CD4-positive, alpha-beta T cell treated with Interferon gamma for 1 hour (primary cell): ENCODE results near the gene RFX4.

ENCODE experiments used
- DNase-seq: peaks from one replicate; pipeline ENCODE4 v3.0.0-alpha.2; 2020

The RFX4 gene

GRCh38 chr12:106582641-106583230, at the start of gene RFX4:
Gene RFX4 (plus strand): TSS chr12:106583004. CDS start chr12:106583321, 317 bp downstream.
- no peak for DNase-seq

GRCh38 chr12:106541201-106541600, 41.6 kb upstream of the RFX4 start:
- no peak for DNase-seq

- no peak for DNase-seq
Observed at GRCh38 chr12:106551410-106551809, 31.4 kb upstream of the RFX4 start.

- no peak for DNase-seq
Observed at GRCh38 chr12:106552228-106552627, 30.6 kb upstream of the RFX4 start.

- no peak for DNase-seq
Observed at GRCh38 chr12:106564678-106565329, 18.0 kb upstream of the RFX4 start.

GRCh38 chr12:106566771-106567170, 16.0 kb upstream of the RFX4 start:
- no peak for DNase-seq

GRCh38 chr12:106573239-106573638, 9.6 kb upstream of the RFX4 start:
- no peak for DNase-seq

- no peak for DNase-seq
Observed at GRCh38 chr12:106576848-106577247, 6.0 kb upstream of the RFX4 start.

- no peak for DNase-seq
Observed at GRCh38 chr12:106580671-106581508, 1.9 kb upstream of the RFX4 start.

- DNase-seq, result no peak
Observed at GRCh38 chr12:106581543-106582248, 1.1 kb upstream of the RFX4 start.

GRCh38 chr12:106582249-106582591, 584 bp upstream of the RFX4 start:
- no peak for DNase-seq

- DNase-seq, result no peak
Observed at GRCh38 chr12:106583242-106584103, 669 bp downstream of the RFX4 start.

GRCh38 chr12:106584104-106585064, 1.6 kb downstream of the RFX4 start:
- DNase-seq, result no peak

GRCh38 chr12:106585105-106585520, 2.3 kb downstream of the RFX4 start:
- no peak for DNase-seq

GRCh38 chr12:106585521-106586277, 2.9 kb downstream of the RFX4 start:
- no peak for DNase-seq

- DNase-seq, result no peak
Observed at GRCh38 chr12:106586278-106586802, 3.5 kb downstream of the RFX4 start.

- no peak for DNase-seq
Observed at GRCh38 chr12:106586803-106587684, 4.2 kb downstream of the RFX4 start.

- DNase-seq, result no peak
Observed at GRCh38 chr12:106588771-106589170, 6.0 kb downstream of the RFX4 start.

GRCh38 chr12:106590601-106591000, 7.8 kb downstream of the RFX4 start:
- DNase-seq, result no peak
